ENCODE results near the gene AGBL3.

DNA sequence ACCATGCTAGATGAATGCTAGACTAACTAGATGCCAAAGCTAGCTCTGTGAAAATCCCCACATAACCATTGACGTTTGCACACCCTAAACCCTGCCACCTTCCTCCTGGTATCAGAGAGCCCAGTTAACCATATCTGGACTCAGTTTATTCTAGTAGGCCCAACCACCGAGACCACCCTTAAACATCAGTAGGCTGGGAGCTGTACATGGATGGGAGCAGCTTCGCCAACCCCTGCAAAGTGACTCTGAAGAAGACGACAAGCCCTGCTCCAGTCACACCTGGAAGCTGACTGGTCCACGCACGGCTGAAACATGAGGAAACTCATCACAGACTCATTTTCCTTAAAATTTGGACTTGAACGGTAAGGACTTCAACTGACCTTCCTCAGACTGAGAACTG is 188.6 kb downstream of the AGBL3 start:
- TF ChIP-seq POLR2AphosphoS5 (IDR thresholded peaks at IDR 0.05) (no peak), EP300 (IDR thresholded peaks at IDR 0.05) (no peak)
- TF ChIP-seq, protein P1, sequence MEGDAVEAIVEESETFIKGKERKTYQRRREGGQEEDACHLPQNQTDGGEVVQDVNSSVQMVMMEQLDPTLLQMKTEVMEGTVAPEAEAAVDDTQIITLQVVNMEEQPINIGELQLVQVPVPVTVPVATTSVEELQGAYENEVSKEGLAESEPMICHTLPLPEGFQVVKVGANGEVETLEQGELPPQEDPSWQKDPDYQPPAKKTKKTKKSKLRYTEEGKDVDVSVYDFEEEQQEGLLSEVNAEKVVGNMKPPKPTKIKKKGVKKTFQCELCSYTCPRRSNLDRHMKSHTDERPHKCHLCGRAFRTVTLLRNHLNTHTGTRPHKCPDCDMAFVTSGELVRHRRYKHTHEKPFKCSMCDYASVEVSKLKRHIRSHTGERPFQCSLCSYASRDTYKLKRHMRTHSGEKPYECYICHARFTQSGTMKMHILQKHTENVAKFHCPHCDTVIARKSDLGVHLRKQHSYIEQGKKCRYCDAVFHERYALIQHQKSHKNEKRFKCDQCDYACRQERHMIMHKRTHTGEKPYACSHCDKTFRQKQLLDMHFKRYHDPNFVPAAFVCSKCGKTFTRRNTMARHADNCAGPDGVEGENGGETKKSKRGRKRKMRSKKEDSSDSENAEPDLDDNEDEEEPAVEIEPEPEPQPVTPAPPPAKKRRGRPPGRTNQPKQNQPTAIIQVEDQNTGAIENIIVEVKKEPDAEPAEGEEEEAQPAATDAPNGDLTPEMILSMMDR (IDR thresholded peaks at IDR 0.05), result no peak

Data from sigmoid colon (tissue), 4 donors.